Measurements from ENCODE around the gene C11orf91.

- TF ChIP-seq CTCF (conservative IDR thresholded peaks at IDR 0.05; ENCODE audit: low read length) = no peak
- no peak for TF ChIP-seq EZH2phosphoT487 (IDR thresholded peaks at IDR 0.05; ENCODE audit: borderline replicate concordance, low read depth, low read length)
These were observed 44.6 kb downstream of the C11orf91 start for GRCh38 chr11:33655842-33656600.
